ENCODE results near the gene ARIH2.

ARIH2 gene

GRCh38 chr3:48979451-48979850 lies 60.8 kb downstream of the ARIH2 start:
- DNase-seq: no peak

GRCh38 chr3:48980295-48980694 lies 61.7 kb downstream of the ARIH2 start:
- no peak for DNase-seq

DNA sequence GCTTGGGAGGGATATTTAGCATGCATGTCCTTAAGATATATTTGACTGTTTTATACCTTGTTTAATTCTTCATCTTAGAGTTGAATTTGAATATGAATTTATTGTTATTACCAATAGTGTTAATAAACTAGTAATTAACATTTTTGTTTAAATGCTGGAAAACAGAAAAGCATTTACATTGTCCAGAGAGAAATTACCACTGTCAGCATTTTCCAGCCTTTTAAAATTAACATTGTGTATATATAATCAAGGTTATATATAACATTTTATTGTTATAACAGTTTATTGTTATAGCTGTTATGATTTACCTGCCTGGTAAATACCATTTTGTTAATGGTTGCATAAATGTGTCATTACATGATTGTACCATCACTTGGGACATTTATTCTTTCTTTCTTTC lies 63.4 kb downstream of the ARIH2 start:
- no peak for DNase-seq

GRCh38 chr3:48982686-48983085 lies 64.0 kb downstream of the ARIH2 start:
- no peak for DNase-seq

DNA sequence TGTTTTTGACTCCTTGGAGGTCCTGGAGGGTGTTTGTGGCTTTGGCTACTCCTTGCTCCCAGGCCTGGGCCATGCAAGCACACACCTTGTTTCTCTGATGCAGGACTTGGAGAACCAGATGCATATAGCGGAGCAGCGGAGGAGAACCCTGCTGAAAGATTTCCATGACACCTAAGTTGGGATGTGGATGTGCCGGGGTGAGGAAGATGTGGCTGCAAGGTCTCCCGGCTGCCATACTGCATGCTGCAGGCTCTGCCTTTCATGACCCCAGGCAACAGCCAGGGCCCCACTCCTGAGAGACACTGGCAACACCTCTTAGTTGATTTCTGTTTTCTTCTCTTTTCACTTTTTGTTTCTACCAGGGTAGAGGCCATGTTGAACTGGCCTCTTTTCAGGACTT lies 64.5 kb downstream of the ARIH2 start:
- DNase-seq: no peak

DNA sequence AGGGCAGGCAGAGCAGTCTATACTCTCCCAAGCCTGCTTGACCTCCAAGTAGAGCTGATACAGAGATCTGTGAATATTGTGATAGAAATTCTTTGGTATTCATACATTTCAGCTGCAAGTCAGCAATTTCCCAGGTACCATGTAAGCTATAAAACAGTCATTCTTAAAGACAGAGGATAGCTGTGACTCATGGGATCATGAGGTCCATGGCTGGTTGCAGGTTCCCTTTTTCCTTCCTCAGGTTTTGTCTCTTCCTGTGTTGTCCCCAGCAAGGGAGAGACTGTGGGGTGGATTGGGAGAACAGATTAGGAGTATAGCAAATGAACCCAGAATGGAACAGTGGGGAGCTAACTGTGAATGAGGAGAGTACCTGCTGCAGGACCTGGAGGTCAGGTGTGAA lies 66.0 kb downstream of the ARIH2 start:
- DNase-seq: no peak

GRCh38 chr3:48985831-48986376 lies 67.3 kb downstream of the ARIH2 start:
- DNase-seq: no peak

DNA sequence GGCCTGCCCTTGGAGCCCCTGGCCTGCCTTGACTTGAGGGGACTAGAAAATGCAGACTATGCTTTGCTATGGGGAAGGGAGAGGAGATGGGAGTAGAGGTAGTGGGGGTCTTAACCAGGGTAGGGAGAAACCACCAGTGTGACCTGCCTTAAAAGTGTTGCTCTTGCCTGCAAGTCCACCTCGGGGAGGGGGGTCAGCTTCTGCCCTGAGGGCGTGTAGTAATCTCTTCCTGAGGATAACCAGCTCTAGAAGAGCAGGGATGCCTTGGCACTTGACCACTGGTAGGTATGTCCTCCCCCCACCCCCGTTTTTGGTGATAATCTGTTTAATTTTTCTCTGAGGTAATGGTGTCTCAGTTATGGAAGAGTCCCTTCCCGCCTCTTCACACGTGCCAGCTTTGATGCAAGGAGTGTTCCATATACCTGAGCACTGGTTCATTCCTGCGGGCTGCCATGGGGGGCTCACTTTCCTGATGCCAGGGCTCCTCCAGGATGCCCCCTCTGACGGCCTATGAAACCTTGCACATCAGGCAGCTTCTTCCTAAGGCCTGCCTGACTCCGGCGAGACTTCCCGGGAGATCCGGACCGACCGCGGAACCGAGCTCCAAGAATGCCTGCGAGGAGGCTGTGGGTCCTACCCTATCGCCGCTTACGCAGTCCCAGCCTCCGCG lies 70.6 kb downstream of the ARIH2 start:
- DNase-seq: no peak

DNA sequence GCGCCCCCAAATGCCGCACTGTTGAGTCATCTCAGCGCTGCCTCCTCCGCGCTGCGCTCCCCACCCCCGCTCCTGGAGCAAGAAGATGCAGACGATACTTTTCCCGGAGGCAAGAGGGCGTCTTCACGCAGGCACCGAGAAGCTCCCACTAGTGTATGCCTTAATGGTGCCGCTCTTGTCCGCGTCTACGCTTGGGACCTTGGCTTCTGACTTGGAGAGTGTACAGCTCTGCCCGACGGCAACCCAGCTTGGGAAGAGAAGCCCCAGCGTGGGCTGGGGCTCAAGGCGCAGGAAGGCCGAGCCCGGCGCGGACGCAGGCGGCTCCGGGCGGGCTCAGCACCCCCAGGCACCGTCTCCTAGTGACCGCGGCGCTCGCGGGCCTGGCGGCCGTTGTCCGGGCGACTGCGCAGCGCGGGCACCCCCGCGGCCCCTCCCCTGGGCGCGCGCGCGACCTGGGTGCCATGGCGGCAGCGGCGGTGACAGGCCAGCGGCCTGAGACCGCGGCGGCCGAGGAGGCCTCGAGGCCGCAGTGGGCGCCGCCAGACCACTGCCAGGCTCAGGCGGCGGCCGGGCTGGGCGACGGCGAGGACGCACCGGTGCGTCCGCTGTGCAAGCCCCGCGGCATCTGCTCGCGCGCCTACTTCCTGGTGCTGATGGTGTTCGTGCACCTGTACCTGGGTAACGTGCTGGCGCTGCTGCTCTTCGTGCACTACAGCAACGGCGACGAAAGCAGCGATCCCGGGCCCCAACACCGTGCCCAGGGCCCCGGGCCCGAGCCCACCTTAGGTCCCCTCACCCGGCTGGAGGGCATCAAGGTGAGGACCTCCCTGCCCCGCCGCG lies 71.4 kb downstream of the ARIH2 start, which contains the start of gene P4HTM:
TSS of gene P4HTM (plus strand) at position 446 of the 840 bp plus-strand sequence. CDS start at position 462, 16 bp downstream.
- no peak for DNase-seq

GRCh38 chr3:48990636-48991469 lies 72.2 kb downstream of the ARIH2 start:
- DNase-seq: no peak

DNA sequence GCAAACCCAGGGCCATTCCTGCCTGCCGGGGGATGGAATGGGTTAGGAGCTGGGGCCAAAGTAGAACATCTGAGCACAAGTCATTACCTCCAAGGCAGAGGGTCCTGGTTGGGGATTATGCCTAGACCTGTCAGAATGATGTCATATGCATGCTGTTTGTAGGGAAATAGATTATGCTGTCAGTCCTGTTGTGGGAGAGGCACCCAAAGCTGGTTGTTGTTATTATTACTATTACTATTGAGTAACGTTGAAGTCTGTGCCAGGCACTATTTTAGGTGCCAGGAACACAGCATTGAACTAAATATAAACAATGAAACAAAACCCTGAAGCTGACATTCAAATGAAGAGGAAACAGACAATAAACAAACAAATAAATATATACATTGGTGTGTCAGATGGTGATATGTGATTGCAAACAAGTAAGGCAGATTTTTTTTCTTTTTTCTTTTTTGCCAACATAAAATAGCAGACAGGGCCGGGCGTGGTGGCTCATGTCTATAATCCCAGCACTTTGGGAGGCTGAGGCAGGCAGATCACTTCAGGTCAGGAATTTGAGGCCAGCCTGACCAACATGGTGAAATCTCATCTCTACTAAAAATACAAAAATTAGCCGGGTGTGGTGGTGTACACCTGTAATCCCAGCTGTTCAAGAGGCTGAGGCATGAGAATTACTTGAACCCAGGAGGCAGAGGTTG lies 73.4 kb downstream of the ARIH2 start:
- DNase-seq: no peak

- DNase-seq: no peak
Measured at GRCh38 chr3:48993834-48994233, 75.2 kb downstream of the ARIH2 start.

- DNase-seq: no peak
Measured at GRCh38 chr3:48996640-48997039, 78.0 kb downstream of the ARIH2 start.

GRCh38 chr3:48997102-48997635 lies 78.5 kb downstream of the ARIH2 start:
- no peak for DNase-seq

DNA sequence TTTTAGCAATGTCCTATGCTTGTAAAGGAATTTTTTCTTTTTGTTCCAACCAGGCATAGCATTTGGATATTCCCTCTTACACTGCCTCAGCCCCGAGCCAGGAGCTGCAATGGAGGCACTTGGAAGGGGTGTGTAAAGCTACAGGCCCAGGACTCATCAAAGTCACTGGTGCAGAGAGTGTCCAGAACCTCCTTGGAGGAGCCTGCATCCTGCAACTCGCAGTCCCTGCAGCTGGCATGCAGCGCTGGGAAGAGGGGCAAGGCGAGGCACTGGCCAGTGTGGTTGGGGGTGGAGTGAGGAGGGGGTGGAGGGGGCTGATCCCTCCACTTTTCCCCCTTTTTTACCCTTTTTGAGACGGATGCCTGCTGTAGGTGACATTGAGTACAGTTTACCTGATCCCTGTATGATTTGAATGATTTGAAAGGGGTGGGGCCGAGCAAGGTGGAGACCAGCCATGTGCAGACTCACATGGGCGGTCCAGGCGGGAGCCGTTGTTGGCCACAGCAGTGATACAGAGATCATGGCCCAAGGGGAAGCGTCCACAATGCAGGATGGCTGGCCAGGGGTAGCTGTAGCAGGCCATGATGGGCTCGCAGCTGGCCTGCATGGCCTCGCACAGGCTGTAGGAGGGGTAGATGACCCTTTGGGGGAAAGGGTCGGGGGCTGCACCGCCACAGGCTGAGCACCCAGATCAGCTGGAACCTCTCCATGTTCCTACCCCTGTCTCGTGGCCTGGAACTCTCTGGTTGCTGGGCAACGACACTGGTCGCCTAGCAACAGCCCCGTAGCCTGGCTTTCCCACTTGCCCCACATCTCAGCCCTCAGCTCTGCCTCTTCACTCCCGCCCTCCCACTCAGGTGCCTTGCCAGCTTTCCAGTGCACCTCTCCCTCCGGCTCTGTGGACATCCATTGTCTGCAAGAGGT lies 79.3 kb downstream of the ARIH2 start:
- DNase-seq: peak; percentile 43

- no peak for DNase-seq
Measured at GRCh38 chr3:48999085-48999858, 80.6 kb downstream of the ARIH2 start.

GRCh38 chr3:49001155-49001554 lies 82.5 kb downstream of the ARIH2 start:
- no peak for DNase-seq

DNA sequence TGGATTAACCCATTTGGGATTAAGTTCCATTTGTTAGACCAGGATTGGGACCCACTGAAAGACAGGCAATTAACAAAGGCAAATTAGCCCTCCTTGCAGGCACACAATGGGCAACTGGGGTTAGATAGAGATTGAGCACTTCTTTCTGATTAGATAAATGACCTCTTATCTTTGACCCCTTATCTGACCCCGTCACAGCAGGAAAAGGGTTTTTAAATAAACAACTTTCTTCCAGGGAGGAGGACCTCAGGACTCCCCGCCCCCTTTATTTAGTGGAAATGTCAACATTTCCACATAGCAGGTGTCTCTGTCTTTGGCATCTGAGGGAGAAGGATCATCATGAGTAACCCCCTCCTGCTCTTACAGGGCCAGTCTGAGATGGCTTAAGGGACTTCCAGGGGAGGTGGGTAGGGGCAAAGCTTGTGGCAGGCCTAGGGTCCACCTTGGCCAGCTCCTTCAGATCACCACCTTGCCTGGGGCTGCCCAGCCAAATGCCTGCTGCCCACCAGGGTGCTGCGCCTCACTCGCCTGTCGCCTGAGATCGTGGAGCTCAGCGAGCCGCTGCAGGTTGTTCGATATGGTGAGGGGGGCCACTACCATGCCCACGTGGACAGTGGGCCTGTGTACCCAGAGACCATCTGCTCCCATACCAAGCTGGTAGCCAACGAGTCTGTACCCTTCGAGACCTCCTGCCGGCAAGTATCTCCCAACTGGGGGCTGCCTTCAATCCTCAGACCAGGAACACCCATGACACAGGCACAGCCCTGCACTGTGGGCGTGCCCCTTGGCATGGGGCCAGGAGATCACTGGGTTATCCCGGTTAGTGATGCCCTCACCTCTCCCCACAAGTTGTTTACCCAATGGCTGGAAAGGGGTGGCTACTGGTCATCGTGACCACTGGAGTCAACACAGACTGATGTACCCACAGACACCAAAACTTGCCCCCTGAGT lies 86.0 kb downstream of the ARIH2 start:
- DNase-seq: no peak

GRCh38 chr3:49005303-49005680 lies 86.7 kb downstream of the ARIH2 start:
- no peak for DNase-seq
